Testis (tissue), 2 donors: Measurements from ENCODE around the gene PER2.

Source experiments
- POLR2A ChIP-seq: fragments of 450-650 bp; IDR thresholded peaks from one replicate; pipeline ENCODE4 v1.6.1; 2017; ENCODE audit warnings: antibody characterized with exemption, mild to moderate bottlenecking, moderate library complexity
- TF ChIP-seq, protein P1 (sequence below), 3 experiments: fragments of 450-650 bp in 2 of 3; fragments of 200-600 bp in 1 of 3; sonication (generic) in 1 of 3; IDR thresholded peaks; one replicate each; pipeline ENCODE4 v1.5.1; 2016 to 2019; ENCODE audit warnings: antibody characterized with exemption in 3 of 3, mild to moderate bottlenecking in 2 of 3, moderate library complexity in 1 of 3

DNA sequence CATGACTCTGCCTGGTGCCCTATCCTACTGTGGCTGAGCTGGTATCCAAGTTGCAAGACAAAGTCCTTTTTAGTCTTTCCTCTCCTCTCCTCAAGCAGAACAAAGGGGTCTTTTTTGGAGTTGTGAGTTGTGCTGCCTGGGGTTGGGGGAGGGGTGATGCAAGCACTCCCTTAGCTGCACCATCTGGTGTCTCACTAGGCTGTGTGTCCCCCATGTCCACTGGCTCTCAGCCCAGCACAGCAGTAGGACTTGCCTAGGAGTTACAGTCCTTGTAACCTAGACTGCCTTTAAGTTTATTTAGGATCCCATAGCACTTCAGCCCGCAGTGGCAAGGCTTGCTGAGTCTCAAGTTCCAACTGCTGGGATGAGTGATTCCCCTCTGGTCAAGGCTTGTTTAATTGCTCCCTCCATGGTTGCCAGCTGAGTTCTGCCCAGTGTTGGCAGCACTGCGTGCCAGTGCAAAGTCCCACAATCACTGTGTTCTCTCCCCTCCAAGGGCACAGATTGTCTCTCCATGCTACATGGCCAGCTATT lies 71.7 kb downstream of the PER2 start:
- TF ChIP-seq, protein P1, sequence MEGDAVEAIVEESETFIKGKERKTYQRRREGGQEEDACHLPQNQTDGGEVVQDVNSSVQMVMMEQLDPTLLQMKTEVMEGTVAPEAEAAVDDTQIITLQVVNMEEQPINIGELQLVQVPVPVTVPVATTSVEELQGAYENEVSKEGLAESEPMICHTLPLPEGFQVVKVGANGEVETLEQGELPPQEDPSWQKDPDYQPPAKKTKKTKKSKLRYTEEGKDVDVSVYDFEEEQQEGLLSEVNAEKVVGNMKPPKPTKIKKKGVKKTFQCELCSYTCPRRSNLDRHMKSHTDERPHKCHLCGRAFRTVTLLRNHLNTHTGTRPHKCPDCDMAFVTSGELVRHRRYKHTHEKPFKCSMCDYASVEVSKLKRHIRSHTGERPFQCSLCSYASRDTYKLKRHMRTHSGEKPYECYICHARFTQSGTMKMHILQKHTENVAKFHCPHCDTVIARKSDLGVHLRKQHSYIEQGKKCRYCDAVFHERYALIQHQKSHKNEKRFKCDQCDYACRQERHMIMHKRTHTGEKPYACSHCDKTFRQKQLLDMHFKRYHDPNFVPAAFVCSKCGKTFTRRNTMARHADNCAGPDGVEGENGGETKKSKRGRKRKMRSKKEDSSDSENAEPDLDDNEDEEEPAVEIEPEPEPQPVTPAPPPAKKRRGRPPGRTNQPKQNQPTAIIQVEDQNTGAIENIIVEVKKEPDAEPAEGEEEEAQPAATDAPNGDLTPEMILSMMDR (IDR thresholded peaks at IDR 0.05), result no peak
- TF ChIP-seq POLR2A, result no peak
